GM19025 (cell line): Measurements from ENCODE around the gene CADPS.
"Not testable (repeated sequence)": the region's sequence is repeated elsewhere in the genome, so short reads cannot be mapped to it uniquely, and the experiment has no call there.

ENCODE experiments used
- ATAC-seq: cut with Tn5 transposase; IDR thresholded peaks from one replicate; pipeline ENCODE4 v1.9.1; 2021; ENCODE audit warnings: mild to moderate bottlenecking, low read depth, moderate library complexity; ENCODE audit not compliant: unreplicated experiment

CADPS gene

GRCh38 chr3:62604751-62605351, 270.4 kb downstream of the CADPS start:
- no peak for ATAC-seq

- ATAC-seq: no peak
Observed at GRCh38 chr3:62604298-62604697, 270.9 kb downstream of the CADPS start.

- no peak for ATAC-seq
Observed at GRCh38 chr3:62602987-62603386, 272.2 kb downstream of the CADPS start.

- ATAC-seq: no peak
Observed at GRCh38 chr3:62602129-62602770, 273.0 kb downstream of the CADPS start.

- no peak for ATAC-seq
Observed at GRCh38 chr3:62601238-62602070, 273.8 kb downstream of the CADPS start.

- no peak for ATAC-seq
Observed at GRCh38 chr3:62600033-62600432, 275.2 kb downstream of the CADPS start.

GRCh38 chr3:62597491-62597890, 277.7 kb downstream of the CADPS start:
- no peak for ATAC-seq

GRCh38 chr3:62592408-62592807, 282.8 kb downstream of the CADPS start:
- ATAC-seq: peak; percentile 63

- no peak for ATAC-seq
Observed at GRCh38 chr3:62589078-62589477, 286.1 kb downstream of the CADPS start.

- no peak for ATAC-seq
Observed at GRCh38 chr3:62587579-62588031, 287.6 kb downstream of the CADPS start.

GRCh38 chr3:62587169-62587568, 288.0 kb downstream of the CADPS start:
- ATAC-seq: no peak

GRCh38 chr3:62586356-62586755, 288.9 kb downstream of the CADPS start:
- ATAC-seq: no peak

GRCh38 chr3:62585861-62586260, 289.4 kb downstream of the CADPS start:
- ATAC-seq: no peak

GRCh38 chr3:62584636-62585035, 290.6 kb downstream of the CADPS start:
- no peak for ATAC-seq

GRCh38 chr3:62582495-62583172, 292.6 kb downstream of the CADPS start:
- ATAC-seq: no peak

- not testable (repeated sequence) for ATAC-seq
Observed at GRCh38 chr3:62580485-62580884, 294.7 kb downstream of the CADPS start.

- ATAC-seq: no peak
Observed at GRCh38 chr3:62577153-62577552, 298.1 kb downstream of the CADPS start.

- ATAC-seq: no peak
Observed at GRCh38 chr3:62574266-62574898, 300.8 kb downstream of the CADPS start.

GRCh38 chr3:62571916-62572315, 303.3 kb downstream of the CADPS start:
- no peak for ATAC-seq

- ATAC-seq: no peak
Observed at GRCh38 chr3:62570888-62571287, 304.3 kb downstream of the CADPS start.
